GM19099 (cell line): ENCODE results near the gene UBE2U.

Experiments
- POLR2A ChIP-seq: IDR thresholded peaks from 3 replicates; pipeline ENCODE4 v1.6.1; 2011; ENCODE audit warnings: low read depth; ENCODE audit not compliant: insufficient read length; ENCODE audit errors: extremely low read depth

The UBE2U gene

GRCh38 chr1:64223329-64224151 lies 20.1 kb downstream of the UBE2U start:
- TF ChIP-seq POLR2A = no peak

- TF ChIP-seq POLR2A = no peak
These were observed 24.9 kb downstream of the UBE2U start for GRCh38 chr1:64228167-64228957.

- no peak for TF ChIP-seq POLR2A
These were observed 25.9 kb downstream of the UBE2U start for GRCh38 chr1:64229307-64229706.

GRCh38 chr1:64231153-64231552 lies 27.7 kb downstream of the UBE2U start:
- no peak for TF ChIP-seq POLR2A

- TF ChIP-seq POLR2A = no peak
These were observed 28.2 kb downstream of the UBE2U start for GRCh38 chr1:64231654-64232053.

GRCh38 chr1:64234714-64235113 lies 31.3 kb downstream of the UBE2U start:
- TF ChIP-seq POLR2A = no peak

GRCh38 chr1:64235181-64235580 lies 31.8 kb downstream of the UBE2U start:
- no peak for TF ChIP-seq POLR2A

- TF ChIP-seq POLR2A = no peak
These were observed 32.5 kb downstream of the UBE2U start for GRCh38 chr1:64235910-64236309.

- no peak for TF ChIP-seq POLR2A
These were observed 33.1 kb downstream of the UBE2U start for GRCh38 chr1:64236541-64236954.

- TF ChIP-seq POLR2A = no peak
These were observed 36.8 kb downstream of the UBE2U start for GRCh38 chr1:64240206-64240605.

- TF ChIP-seq POLR2A = no peak
These were observed 37.6 kb downstream of the UBE2U start for GRCh38 chr1:64241069-64241468.

GRCh38 chr1:64242895-64243756 lies 39.7 kb downstream of the UBE2U start:
- TF ChIP-seq POLR2A = no peak

GRCh38 chr1:64243757-64244080 lies 40.3 kb downstream of the UBE2U start:
- TF ChIP-seq POLR2A = no peak

GRCh38 chr1:64245495-64245894 lies 42.1 kb downstream of the UBE2U start:
- no peak for TF ChIP-seq POLR2A

GRCh38 chr1:64246294-64246917 lies 43.0 kb downstream of the UBE2U start:
- no peak for TF ChIP-seq POLR2A
